Gastrocnemius medialis (tissue), 4 donors: ENCODE measurements around the gene PEAK1.

Source experiments
- POLR2A ChIP-seq, 2 donors: fragments of 450-650 bp; IDR thresholded peaks; one replicate each; pipeline ENCODE4 v1.6.1; 2017; ENCODE audit warnings: antibody characterized with exemption in 2 of 2, mild to moderate bottlenecking in 2 of 2, moderate library complexity in 2 of 2
- TF ChIP-seq, protein P1 (sequence below), 5 experiments: fragments of 450-650 bp in 3 of 5; fragments of 200-600 bp in 2 of 5; sonication (generic) in 2 of 5; IDR thresholded peaks in 4 of 5; conservative IDR thresholded peaks in 1 of 5; 1 replicate in 4 of 5; 2 replicates in 1 of 5; pipeline ENCODE4 v1.5.1; 2016 to 2019; ENCODE audit warnings: antibody characterized with exemption in 5 of 5, mild to moderate bottlenecking in 3 of 5, moderate library complexity in 3 of 5

DNA sequence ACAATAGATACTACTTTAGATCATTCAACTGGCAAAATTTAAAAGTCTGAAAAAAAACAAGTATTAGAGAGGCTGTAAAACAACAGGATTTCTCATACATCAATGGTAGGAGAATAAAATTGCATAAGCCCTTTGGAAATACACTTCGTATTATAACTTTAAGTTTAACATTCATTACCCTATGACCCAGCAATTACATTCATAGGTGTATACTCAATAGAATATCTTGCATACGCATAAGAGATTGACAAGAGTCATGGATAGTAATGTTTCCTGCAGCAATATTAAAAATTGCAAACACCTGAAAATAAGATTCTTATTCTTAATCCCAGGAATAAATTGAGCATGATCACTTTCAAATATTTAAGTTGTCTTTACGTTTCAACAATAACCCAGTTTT, 63.6 kb downstream of the PEAK1 start:
- TF ChIP-seq, protein P1, sequence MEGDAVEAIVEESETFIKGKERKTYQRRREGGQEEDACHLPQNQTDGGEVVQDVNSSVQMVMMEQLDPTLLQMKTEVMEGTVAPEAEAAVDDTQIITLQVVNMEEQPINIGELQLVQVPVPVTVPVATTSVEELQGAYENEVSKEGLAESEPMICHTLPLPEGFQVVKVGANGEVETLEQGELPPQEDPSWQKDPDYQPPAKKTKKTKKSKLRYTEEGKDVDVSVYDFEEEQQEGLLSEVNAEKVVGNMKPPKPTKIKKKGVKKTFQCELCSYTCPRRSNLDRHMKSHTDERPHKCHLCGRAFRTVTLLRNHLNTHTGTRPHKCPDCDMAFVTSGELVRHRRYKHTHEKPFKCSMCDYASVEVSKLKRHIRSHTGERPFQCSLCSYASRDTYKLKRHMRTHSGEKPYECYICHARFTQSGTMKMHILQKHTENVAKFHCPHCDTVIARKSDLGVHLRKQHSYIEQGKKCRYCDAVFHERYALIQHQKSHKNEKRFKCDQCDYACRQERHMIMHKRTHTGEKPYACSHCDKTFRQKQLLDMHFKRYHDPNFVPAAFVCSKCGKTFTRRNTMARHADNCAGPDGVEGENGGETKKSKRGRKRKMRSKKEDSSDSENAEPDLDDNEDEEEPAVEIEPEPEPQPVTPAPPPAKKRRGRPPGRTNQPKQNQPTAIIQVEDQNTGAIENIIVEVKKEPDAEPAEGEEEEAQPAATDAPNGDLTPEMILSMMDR (IDR thresholded peaks at IDR 0.05 in 4 of 5, conservative IDR thresholded peaks at IDR 0.05 in 1 of 5) = no peak
- no peak for TF ChIP-seq POLR2A (IDR thresholded peaks at IDR 0.05)
